H1 (cell line): Measurements from ENCODE around the gene CCL7. TPM values are rescaled to one million over a fixed set of nuclear protein-coding genes. Genes with fewer than 3 reads are reported as not detected.

ENCODE experiments used
- SIX5 ChIP-seq: IDR thresholded peaks from 2 replicates; pipeline ENCODE4 v1.6.1; 2011; ENCODE audit warnings: mild to moderate bottlenecking, low read depth, low read length
- SRF ChIP-seq: IDR thresholded peaks from 2 replicates; pipeline ENCODE4 v1.6.1; 2011; ENCODE audit warnings: mild to moderate bottlenecking, low read depth, low read length, moderate library complexity
- TEAD4 ChIP-seq: IDR thresholded peaks from 2 replicates; pipeline ENCODE4 v1.6.1; 2012; ENCODE audit warnings: low read depth, low read length, inconsistent platforms, mixed read lengths
- polyA plus RNA-seq, 7 experiments: library from polyadenylated mRNA; depleted of rRNA in 3 of 7; stranded (reverse) in 5 of 7; unstranded in 2 of 7; fragments of >200 nt in 5 of 7; fragments of 200-250 nt in 2 of 7; gene quantifications; 1 replicate in 5 of 7; 2 replicates in 1 of 7; 4 replicates in 1 of 7; pipeline versions ENCODE4 v1.2.1 to v1.2.3, GENCODE V29; 2011 to 2013; ENCODE audit warnings: missing spikeins in 2 of 7, mixed read lengths in 2 of 7
- total RNA-seq: library from RNA; stranded (reverse); fragmentation: NEBNext Ultra II Directional; extraction: Animal tissue kit (Norgen Biotek cat#: 25700); gene quantifications from 2 replicates; pipeline ENCODE4 v1.2.1, GENCODE V29; 2021

CCL7 gene
- total and polyA plus RNA-seq, 2 of the 8 experiments (the other 6 are each of a cell fraction or from before 2014, with no cell fraction given) = not detected

GRCh38 chr17:34260861-34261260 lies 9.2 kb upstream of the CCL7 start (continued):
- no peak for TF ChIP-seq SIX5
- no peak for TF ChIP-seq TEAD4
- TF ChIP-seq SRF = no peak
